HepG2 (cell line): Measurements from ENCODE around the gene COMT. TPM values are rescaled to one million over a fixed set of nuclear protein-coding genes. Genes with fewer than 3 reads are reported as not detected.

Experiments used
- ATAC-seq: fragments of 200-7000 bp; cut with Tn5 transposase; 3 replicates; pipeline ENCODE4 v1.9.1; 2020; ENCODE audit warnings: mild to moderate bottlenecking, moderate library complexity
- BruUV-seq: library from RNA; stranded (reverse); fragments of 400-500 nt; replicated peaks from 2 replicates; lab custom pipeline; 2021; lab: Mats Ljungman, UMichigan
- CTCF ChIA-PET: fragments of 300-600 bp; formaldehyde crosslinking; extraction: SDS; loops from one replicate; lab custom pipeline; 2021; ENCODE audit warnings: low total read pairs, inconsistent platforms, low intra/inter-chr PET ratio; lab: Yijun Ruan, JAX
- POLR2A ChIA-PET: fragments of 350-600 bp; sonication (Branson Sonifier 250); formaldehyde crosslinking; loops from one replicate; lab custom pipeline; 2020; ENCODE audit warnings: antibody characterized with exemption, inconsistent platforms; lab: Yijun Ruan, JAX
- DNase-seq: peaks from one replicate; pipeline ENCODE4 v3.0.0-alpha.2; 2015; ENCODE audit warnings: low spot score
- FAIRE-seq: peaks from 3 replicates; lab custom pipeline; 2011; peaks lifted over from hg19 to GRCh38; lab: Jason Lieb, UNC
- H2AFZ ChIP-seq: one replicate; pipeline ENCODE4 v1.6.1; 2011; ENCODE audit warnings: low read length, inconsistent platforms
- H3K27ac ChIP-seq: fragments of 300-600 bp; 3 replicates; pipeline ENCODE4 v1.8.0; 2011; ENCODE audit warnings: mixed run types, mild to moderate bottlenecking, mixed read lengths, low read length, inconsistent platforms; ENCODE audit not compliant: insufficient read depth; ENCODE audit errors: extremely low read length
- H3K27me3 ChIP-seq, 2 experiments: fragments of 200-600 bp in 1 of 2; 2 replicates in 1 of 2; 3 replicates in 1 of 2; pipeline versions ENCODE4 v1.6.0 to v1.8.0; 2011; ENCODE audit warnings: low read length in 2 of 2, mild to moderate bottlenecking in 2 of 2, moderate library complexity in 2 of 2, inconsistent platforms in 1 of 2; ENCODE audit not compliant: insufficient read depth in 2 of 2, control insufficient read depth in 1 of 2
- H3K36me3 ChIP-seq, 2 experiments: fragments of 200-600 bp in 1 of 2; replicated peaks in 1 of 2; 2 replicates in 1 of 2; 3 replicates in 1 of 2; pipeline versions ENCODE4 v1.5.1 to v1.8.0; 2011; ENCODE audit warnings: low read length in 2 of 2, inconsistent platforms in 1 of 2; ENCODE audit not compliant: insufficient read depth in 2 of 2, control insufficient read depth in 1 of 2
- H3K4me1 ChIP-seq: 2 replicates; pipeline ENCODE4 v1.5.1; 2012; ENCODE audit warnings: low read length, inconsistent platforms; ENCODE audit not compliant: insufficient read depth
- H3K4me2 ChIP-seq: 2 replicates; pipeline ENCODE4 v1.6.0; 2011; ENCODE audit warnings: low read depth, low read length, inconsistent platforms
- H3K4me3 ChIP-seq, 3 experiments: fragments of 200-600 bp in 1 of 3; sonication (generic), shearing (Covaris generic) in 1 of 3; replicated peaks in 1 of 3; 2 replicates each; pipeline ENCODE4 v1.5.1; 2011 to 2016; ENCODE audit warnings: low read length in 3 of 3, inconsistent platforms in 2 of 3, low read depth in 2 of 3, mild to moderate bottlenecking in 2 of 3, control low read depth in 1 of 3, mixed read lengths in 1 of 3; ENCODE audit not compliant: insufficient read depth in 1 of 3
- H3K79me2 ChIP-seq: one replicate; pipeline ENCODE4 v1.6.1; 2011; ENCODE audit warnings: low read length, inconsistent platforms; ENCODE audit not compliant: insufficient read depth
- H3K9ac ChIP-seq: 2 replicates; pipeline ENCODE4 v1.6.0; 2011; ENCODE audit warnings: mild to moderate bottlenecking, low read depth, low read length, inconsistent platforms; ENCODE audit not compliant: insufficient read depth
- H3K9me3 ChIP-seq: 2 replicates; pipeline ENCODE4 v1.5.1; 2012; ENCODE audit warnings: mild to moderate bottlenecking, low read length
- H4K20me1 ChIP-seq: 2 replicates; pipeline ENCODE4 v1.6.0; 2011; ENCODE audit warnings: inconsistent platforms, mild to moderate bottlenecking, low read length, moderate library complexity; ENCODE audit not compliant: insufficient read depth
- AGO2 ChIP-seq: fragments of 200-400 bp; formaldehyde crosslinking; optimal IDR thresholded peaks from 2 replicates; pipeline ENCODE3; 2017; ENCODE audit warnings: mild to moderate bottlenecking, low read depth, low read length, moderate library complexity
- GABPB1 ChIP-seq: IDR thresholded peaks from 2 replicates; pipeline ENCODE4 v1.6.1; 2016; ENCODE audit warnings: mild to moderate bottlenecking, missing genetic modification reagents, moderate library complexity, missing compliant biosample characterization
- KDM4B ChIP-seq: sonication (generic); formaldehyde crosslinking; IDR thresholded peaks from 2 replicates; pipeline ENCODE4 v1.4.0; 2020; ENCODE audit warnings: missing genetic modification reagents
- MAF1 ChIP-seq: sonication (generic); formaldehyde crosslinking; IDR thresholded peaks from 2 replicates; pipeline ENCODE4 v1.5.0; 2020; ENCODE audit warnings: missing genetic modification reagents, borderline replicate concordance
- RELA ChIP-seq: sonication (generic); formaldehyde crosslinking; IDR thresholded peaks from 2 replicates; pipeline ENCODE4 v1.4.0; 2020; ENCODE audit warnings: missing genetic modification reagents
- RXRA ChIP-seq: sonication (generic); formaldehyde crosslinking; IDR thresholded peaks from 2 replicates; pipeline ENCODE4 v1.5.1; 2020; ENCODE audit warnings: missing genetic modification reagents
- XRCC5 ChIP-seq: fragments of 200-400 bp; formaldehyde crosslinking; optimal IDR thresholded peaks from 2 replicates; pipeline ENCODE3; 2017; ENCODE audit warnings: mild to moderate bottlenecking, low read length
- ZNF766 ChIP-seq: sonication (generic); formaldehyde crosslinking; IDR thresholded peaks from 2 replicates; pipeline ENCODE4 v1.5.0; 2020; ENCODE audit warnings: missing genetic modification reagents, borderline replicate concordance
- WGBS: methylation state at CpG from one replicate; pipeline ENCODE4 v1.1.6; 2017; ENCODE audit warnings: low lambda C conversion rate; 5-methylcytosine and 5-hydroxymethylcytosine counted together
- in situ Hi-C: cut with HindIII; loops from 2 replicates; pipeline ENCODE4 v1.10.0; 2017; ENCODE audit warnings: low pct_unique_long_range_greater_than_20kb; ENCODE audit not compliant: extremely low pct_ligation_motif_present
- intact Hi-C: fragments of 100-400 bp; cut with micrococcal nuclease; formaldehyde crosslinking; loops from one replicate; pipeline ENCODE4 v1.10.0; 2022; ENCODE audit not compliant: unreplicated experiment
- polyA plus RNA-seq, 8 experiments: library from polyadenylated mRNA; depleted of rRNA in 3 of 8; stranded (reverse) in 7 of 8; unstranded in 1 of 8; fragments of >200 nt; fragmentation: Illumina TruSeq in 4 of 8; extraction: Trizol in 4 of 8; gene quantifications; 2 replicates each; pipeline versions ENCODE4 v1.2.1 to v1.2.3, GENCODE V29; 2011 to 2016; ENCODE audit warnings: low read depth in 4 of 8, missing spikeins in 1 of 8, mixed read lengths in 1 of 8; ENCODE audit not compliant: insufficient read depth in 1 of 8
- total RNA-seq, 5 experiments: library from RNA; depleted of rRNA; stranded (reverse); fragments of >200 nt; fragmentation: Illumina TruSeq; extraction: Trizol; gene quantifications; 2 replicates each; pipeline ENCODE4 v1.2.3, GENCODE V29; 2016; ENCODE audit warnings: low read depth in 1 of 5
- TF ChIP-seq, protein P1 (sequence below): sonication (generic); formaldehyde crosslinking; IDR thresholded peaks from 2 replicates; pipeline ENCODE4 v1.5.1; 2020; ENCODE audit warnings: mild to moderate bottlenecking, missing genetic modification reagents, moderate library complexity
- TF ChIP-seq, protein P2 (sequence below): sonication (generic); formaldehyde crosslinking; IDR thresholded peaks from 2 replicates; pipeline ENCODE4 v1.4.0; 2020; ENCODE audit warnings: missing genetic modification reagents

The COMT gene
- total and polyA plus RNA-seq, 2 of the 13 experiments (the other 11 are each of a cell fraction or from before 2014, with no cell fraction given) = 156 to 162 TPM

DNA sequence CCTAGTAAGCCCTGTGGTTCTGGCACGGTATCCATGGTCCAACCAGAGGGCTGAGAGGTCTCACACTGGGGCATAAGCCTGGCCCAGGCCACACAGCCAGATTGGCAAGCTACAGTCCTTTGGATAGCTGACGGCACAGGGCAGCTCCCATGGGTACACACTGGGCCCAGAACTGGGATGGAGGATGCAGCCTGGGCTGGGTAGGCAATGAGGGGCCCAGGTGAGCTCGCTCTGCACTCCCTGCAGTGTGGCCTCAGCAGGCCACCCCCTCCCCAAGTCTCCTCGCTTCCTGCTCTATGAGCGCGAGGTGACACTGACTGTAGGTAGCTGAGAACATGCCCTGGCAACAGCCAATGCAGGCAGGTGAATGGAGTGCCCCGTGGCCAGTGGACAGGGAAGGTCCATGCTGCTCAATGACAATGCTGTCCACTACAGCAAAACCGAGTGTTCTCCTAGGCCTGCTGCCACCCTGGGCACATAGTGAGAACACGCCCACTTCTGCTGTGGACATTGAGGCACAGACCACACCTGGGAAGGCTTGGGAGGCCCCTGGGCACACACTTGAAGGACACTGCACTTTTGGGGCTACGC lies 71.3 kb downstream of the COMT start:
- FAIRE-seq = no peak
- in situ Hi-C loops = loop anchor here (5.0 kb wide), 1 partner anchor 41 kb away; no protein-coding TSS in a partner anchor

DNA sequence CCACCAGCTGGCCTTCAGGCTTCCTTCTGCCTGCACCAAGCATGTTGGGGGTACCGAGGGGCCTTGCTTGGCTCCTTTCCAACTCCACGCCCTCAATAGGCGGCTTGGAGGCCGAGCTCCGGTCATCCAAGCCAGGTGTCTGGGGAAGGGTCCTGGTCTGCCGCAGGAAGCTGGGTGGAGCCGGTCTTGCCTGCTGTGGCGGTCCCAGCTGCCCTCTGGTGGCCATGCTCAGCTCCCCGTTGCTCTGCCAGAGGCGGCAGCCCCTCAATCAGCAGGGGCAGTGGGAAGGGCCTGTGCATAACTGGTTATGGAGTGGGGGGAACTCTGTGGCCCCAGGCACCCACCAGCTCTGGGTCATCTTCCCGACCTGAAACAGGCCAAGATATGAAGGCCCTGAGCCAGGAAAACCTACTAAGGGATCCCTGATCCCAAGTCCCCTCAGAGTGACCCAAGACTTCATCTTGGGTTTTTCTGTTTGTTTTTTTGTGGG lies 71.9 kb downstream of the COMT start:
- Histone ChIP-seq H3K9me3 (no peaks in the 10 kb centered on the region), H3K27ac (no peak overlapping the region), H2AFZ (no peak overlapping the region), H3K27me3 (peaks cover 0 to 5% of the 10 kb centered on the region in 2 experiments; a peak in 2 of 5 replicates), H3K4me1 (peaks cover 70% of the 10 kb centered on the region), H3K36me3 (no peaks in the 10 kb centered on the region; a peak in 1 of 5 replicates), H3K4me2 (peak overlapping the region; percentile 14; the same call in 1 of the 2 replicates), H4K20me1 (no peaks in the 10 kb centered on the region), H3K79me2 (peaks cover 11% of the 10 kb centered on the region), H3K4me3 (no peak overlapping the region), H3K9ac (no peak overlapping the region)
- no TSS peak for BruUV-seq
- ATAC-seq (peak; percentile 38), FAIRE-seq (no peak), DNase-seq (peak; percentile 45)
- CTCF ChIA-PET = interaction anchor here (0.6 to 3.3 kb wide), 3 partner anchors 43 to 60 kb away, joined by 3 to 35 read pairs (median 5); no protein-coding TSS in a partner anchor
- 51% methylated on average over 7 of the region's 11 CpGs for WGBS
- in situ Hi-C loops = loop anchor here (5.0 kb wide), 1 partner anchor 41 kb away; no protein-coding TSS in a partner anchor
- POLR2A ChIA-PET = interaction anchor here (0.6 to 2.2 kb wide), 7 partner anchors 8 to 66 kb away, joined by 3 to 7 read pairs (median 3); partner anchors contain the start of genes DGCR8 and TANGO2
- intact Hi-C loops = loop anchor here (1.0 to 10.0 kb wide), 2 partner anchors 43 to 61 kb away; no protein-coding TSS in a partner anchor
- TF ChIP-seq, protein P1, sequence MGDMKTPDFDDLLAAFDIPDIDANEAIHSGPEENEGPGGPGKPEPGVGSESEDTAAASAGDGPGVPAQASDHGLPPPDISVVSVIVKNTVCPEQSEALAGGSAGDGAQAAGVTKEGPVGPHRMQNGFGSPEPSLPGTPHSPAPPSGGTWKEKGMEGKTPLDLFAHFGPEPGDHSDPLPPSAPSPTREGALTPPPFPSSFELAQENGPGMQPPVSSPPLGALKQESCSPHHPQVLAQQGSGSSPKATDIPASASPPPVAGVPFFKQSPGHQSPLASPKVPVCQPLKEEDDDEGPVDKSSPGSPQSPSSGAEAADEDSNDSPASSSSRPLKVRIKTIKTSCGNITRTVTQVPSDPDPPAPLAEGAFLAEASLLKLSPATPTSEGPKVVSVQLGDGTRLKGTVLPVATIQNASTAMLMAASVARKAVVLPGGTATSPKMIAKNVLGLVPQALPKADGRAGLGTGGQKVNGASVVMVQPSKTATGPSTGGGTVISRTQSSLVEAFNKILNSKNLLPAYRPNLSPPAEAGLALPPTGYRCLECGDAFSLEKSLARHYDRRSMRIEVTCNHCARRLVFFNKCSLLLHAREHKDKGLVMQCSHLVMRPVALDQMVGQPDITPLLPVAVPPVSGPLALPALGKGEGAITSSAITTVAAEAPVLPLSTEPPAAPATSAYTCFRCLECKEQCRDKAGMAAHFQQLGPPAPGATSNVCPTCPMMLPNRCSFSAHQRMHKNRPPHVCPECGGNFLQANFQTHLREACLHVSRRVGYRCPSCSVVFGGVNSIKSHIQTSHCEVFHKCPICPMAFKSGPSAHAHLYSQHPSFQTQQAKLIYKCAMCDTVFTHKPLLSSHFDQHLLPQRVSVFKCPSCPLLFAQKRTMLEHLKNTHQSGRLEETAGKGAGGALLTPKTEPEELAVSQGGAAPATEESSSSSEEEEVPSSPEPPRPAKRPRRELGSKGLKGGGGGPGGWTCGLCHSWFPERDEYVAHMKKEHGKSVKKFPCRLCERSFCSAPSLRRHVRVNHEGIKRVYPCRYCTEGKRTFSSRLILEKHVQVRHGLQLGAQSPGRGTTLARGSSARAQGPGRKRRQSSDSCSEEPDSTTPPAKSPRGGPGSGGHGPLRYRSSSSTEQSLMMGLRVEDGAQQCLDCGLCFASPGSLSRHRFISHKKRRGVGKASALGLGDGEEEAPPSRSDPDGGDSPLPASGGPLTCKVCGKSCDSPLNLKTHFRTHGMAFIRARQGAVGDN (CRISPR knock-in tag) = peak; percentile 89
- TF ChIP-seq, protein P2, sequence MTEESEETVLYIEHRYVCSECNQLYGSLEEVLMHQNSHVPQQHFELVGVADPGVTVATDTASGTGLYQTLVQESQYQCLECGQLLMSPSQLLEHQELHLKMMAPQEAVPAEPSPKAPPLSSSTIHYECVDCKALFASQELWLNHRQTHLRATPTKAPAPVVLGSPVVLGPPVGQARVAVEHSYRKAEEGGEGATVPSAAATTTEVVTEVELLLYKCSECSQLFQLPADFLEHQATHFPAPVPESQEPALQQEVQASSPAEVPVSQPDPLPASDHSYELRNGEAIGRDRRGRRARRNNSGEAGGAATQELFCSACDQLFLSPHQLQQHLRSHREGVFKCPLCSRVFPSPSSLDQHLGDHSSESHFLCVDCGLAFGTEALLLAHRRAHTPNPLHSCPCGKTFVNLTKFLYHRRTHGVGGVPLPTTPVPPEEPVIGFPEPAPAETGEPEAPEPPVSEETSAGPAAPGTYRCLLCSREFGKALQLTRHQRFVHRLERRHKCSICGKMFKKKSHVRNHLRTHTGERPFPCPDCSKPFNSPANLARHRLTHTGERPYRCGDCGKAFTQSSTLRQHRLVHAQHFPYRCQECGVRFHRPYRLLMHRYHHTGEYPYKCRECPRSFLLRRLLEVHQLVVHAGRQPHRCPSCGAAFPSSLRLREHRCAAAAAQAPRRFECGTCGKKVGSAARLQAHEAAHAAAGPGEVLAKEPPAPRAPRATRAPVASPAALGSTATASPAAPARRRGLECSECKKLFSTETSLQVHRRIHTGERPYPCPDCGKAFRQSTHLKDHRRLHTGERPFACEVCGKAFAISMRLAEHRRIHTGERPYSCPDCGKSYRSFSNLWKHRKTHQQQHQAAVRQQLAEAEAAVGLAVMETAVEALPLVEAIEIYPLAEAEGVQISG (CRISPR knock-in tag) = no peak
- TF ChIP-seq XRCC5 (peak; percentile 71), MAF1 (no peak), GABPB1 (CRISPR knock-in tag) (peak; percentile 21; the same call in 1 of the 2 replicates), RELA (CRISPR knock-in tag) (no peak), KDM4B (CRISPR knock-in tag) (no peak)

More for the DNA sequence above, 71.3 kb downstream of the COMT start:
- ChIA-PET POLR2A (interaction anchor here (0.6 to 1.3 kb wide), 6 partner anchors 9 to 67 kb away, joined by 3 to 7 read pairs (median 3); partner anchors contain the start of genes DGCR8 and TANGO2), CTCF (interaction anchor here (0.6 to 3.3 kb wide), 3 partner anchors 42 to 60 kb away, joined by 3 to 35 read pairs (median 5); no protein-coding TSS in a partner anchor)
- intact Hi-C loops = loop anchor here (1.0 to 10.0 kb wide), 2 partner anchors 43 to 62 kb away; no protein-coding TSS in a partner anchor
- H3K27ac ChIP-seq = no peak overlapping the region
- no peaks in the 10 kb centered on the region for H4K20me1 ChIP-seq
- BruUV-seq = no TSS peak
- peaks cover 0 to under 1% of the 10 kb centered on the region in 2 experiments; a peak in 2 of 5 replicates for H3K27me3 ChIP-seq
- H3K4me2 ChIP-seq = peak overlapping the region; percentile 14; the same call in 1 of the 2 replicates
- H3K79me2 ChIP-seq = peaks cover 11% of the 10 kb centered on the region
- 0 out of 2 replicates have a peak, but pooled peaks have one; percentile 18 for TF ChIP-seq RXRA (CRISPR knock-in tag)
- no peak for TF ChIP-seq ZNF766 (CRISPR knock-in tag)
- TF ChIP-seq AGO2 = peak; percentile 21
- ATAC-seq (no peak), DNase-seq (no peak)
- H3K9me3 ChIP-seq = no peaks in the 10 kb centered on the region
- no peak overlapping the region for H3K4me3 ChIP-seq
- H3K4me1 ChIP-seq = peaks cover 64% of the 10 kb centered on the region
- no peak overlapping the region for H2AFZ ChIP-seq
- no peaks in the 10 kb centered on the region; a peak in 1 of 5 replicates for H3K36me3 ChIP-seq
- WGBS = no CpG with 5 or more reads among the region's 10 CpGs
- no peak overlapping the region for H3K9ac ChIP-seq
